AG04450 (cell line): ENCODE results near the gene IL1R2. TPM values are rescaled to one million over a fixed set of nuclear protein-coding genes. Genes with fewer than 3 reads are reported as not detected.

Source experiments
- CTCF ChIA-PET: fragments of 300-600, 350-600 bp; formaldehyde crosslinking; extraction: SDS; loops from one replicate; lab custom pipeline; 2022; ENCODE audit warnings: antibody characterized with exemption, inconsistent platforms; lab: Charles Lee
- POLR2A ChIA-PET: fragments of 350-600 bp; formaldehyde crosslinking; extraction: SDS; loops from one replicate; lab custom pipeline; 2021; ENCODE audit warnings: antibody characterized with exemption, inconsistent platforms; lab: Yijun Ruan, JAX
- DNase-seq: peaks from one replicate; pipeline ENCODE4 v3.0.0-alpha.2; 2011; ENCODE audit warnings: low read depth, low spot score
- H3K27ac ChIP-seq: one replicate; pipeline ENCODE4 v1.5.1; 2012; ENCODE audit warnings: low read depth, low read length, control low read depth
- H3K27me3 ChIP-seq: one replicate; pipeline ENCODE4 v1.6.0; 2012; ENCODE audit warnings: low read length; ENCODE audit not compliant: control insufficient read depth, insufficient read depth
- H3K4me3 ChIP-seq: 2 replicates; pipeline ENCODE4 v1.5.1; 2011; ENCODE audit warnings: mild to moderate bottlenecking, low read depth, low read length, control low read depth
- H3K9me3 ChIP-seq: 2 replicates; pipeline ENCODE4 v1.5.1; 2012; ENCODE audit warnings: low read length; ENCODE audit not compliant: control insufficient read depth, insufficient read depth
- CTCF ChIP-seq: IDR thresholded peaks from 2 replicates; pipeline ENCODE4 v1.5.1; 2011; ENCODE audit warnings: low read depth, low read length, control low read depth, inconsistent platforms
- polyA plus RNA-seq: library from polyadenylated mRNA; depleted of rRNA; stranded (reverse); fragments of >200 nt; gene quantifications from 2 replicates; pipeline ENCODE4 v1.2.3, GENCODE V29; 2011

Gene IL1R2
- polyA plus RNA-seq, 1 experiment = 0.41 TPM

GRCh38 chr2:102029952-102030351, 38.2 kb downstream of the IL1R2 start:
- no peak for TF ChIP-seq CTCF
- Histone ChIP-seq H3K9me3 (peaks cover 6% of the 10 kb centered on the region; the same call in 1 of the 2 replicates), H3K27ac (no peak overlapping the region), H3K27me3 (no peaks in the 10 kb centered on the region), H3K4me3 (no peak overlapping the region)
- ChIA-PET CTCF (interaction anchor here (1.0 kb wide), 1 partner anchor 10 kb away, joined by 3 read pairs; no protein-coding TSS in a partner anchor), POLR2A (no interaction called here)
- no peak for DNase-seq

GRCh38 chr2:102030502-102030854, 38.7 kb downstream of the IL1R2 start:
- Histone ChIP-seq H3K27ac (no peak overlapping the region), H3K27me3 (no peaks in the 10 kb centered on the region), H3K4me3 (no peak overlapping the region), H3K9me3 (peaks cover 6% of the 10 kb centered on the region; the same call in 1 of the 2 replicates)
- ChIA-PET CTCF (interaction anchor here (1.0 kb wide), 1 partner anchor 10 kb away, joined by 3 read pairs; no protein-coding TSS in a partner anchor), POLR2A (no interaction called here)
- DNase-seq = no peak
- no peak for TF ChIP-seq CTCF

- POLR2A ChIA-PET = no interaction called here
- DNase-seq = no peak
- Histone ChIP-seq H3K27ac (no peak overlapping the region), H3K9me3 (peaks cover 6% of the 10 kb centered on the region; the same call in 1 of the 2 replicates), H3K4me3 (no peak overlapping the region), H3K27me3 (no peaks in the 10 kb centered on the region)
- CTCF ChIA-PET = interaction anchor here (0.6 to 3.6 kb wide), 3 partner anchors 11 to 17 kb away, joined by 3 to 21 read pairs (median 3); no protein-coding TSS in a partner anchor
- no peak for TF ChIP-seq CTCF
Measured at GRCh38 chr2:102030855-102031527, 39.2 kb downstream of the IL1R2 start.

GRCh38 chr2:102032368-102033030, 40.7 kb downstream of the IL1R2 start:
- DNase-seq = no peak
- H3K9me3 ChIP-seq = peaks cover 6% of the 10 kb centered on the region; the same call in 1 of the 2 replicates
- CTCF ChIA-PET = interaction anchor here (1.0 to 3.6 kb wide), 6 partner anchors 13 to 208 kb away, joined by 3 to 21 read pairs (median 8); no protein-coding TSS in a partner anchor
- no peaks in the 10 kb centered on the region for H3K27me3 ChIP-seq
- TF ChIP-seq CTCF = no peak
- POLR2A ChIA-PET = interaction anchor here (0.7 to 2.7 kb wide), 5 partner anchors 14 to 200 kb away, joined by 3 to 39 read pairs (median 8); no protein-coding TSS in a partner anchor
- H3K27ac ChIP-seq = no peak overlapping the region
- H3K4me3 ChIP-seq = no peak overlapping the region
